22Rv1 (cell line): Measurements from ENCODE around the gene SYNE1.

Experiments used
- ZFX ChIP-seq: fragments of 450-650 bp; IDR thresholded peaks from 2 replicates; pipeline ENCODE4 v1.6.1; 2017; ENCODE audit warnings: antibody characterized with exemption, borderline replicate concordance
- TF ChIP-seq, protein P1 (sequence below): fragments of 450-650 bp; IDR thresholded peaks from 2 replicates; pipeline ENCODE4 v1.5.1; 2017; ENCODE audit warnings: mild to moderate bottlenecking

DNA sequence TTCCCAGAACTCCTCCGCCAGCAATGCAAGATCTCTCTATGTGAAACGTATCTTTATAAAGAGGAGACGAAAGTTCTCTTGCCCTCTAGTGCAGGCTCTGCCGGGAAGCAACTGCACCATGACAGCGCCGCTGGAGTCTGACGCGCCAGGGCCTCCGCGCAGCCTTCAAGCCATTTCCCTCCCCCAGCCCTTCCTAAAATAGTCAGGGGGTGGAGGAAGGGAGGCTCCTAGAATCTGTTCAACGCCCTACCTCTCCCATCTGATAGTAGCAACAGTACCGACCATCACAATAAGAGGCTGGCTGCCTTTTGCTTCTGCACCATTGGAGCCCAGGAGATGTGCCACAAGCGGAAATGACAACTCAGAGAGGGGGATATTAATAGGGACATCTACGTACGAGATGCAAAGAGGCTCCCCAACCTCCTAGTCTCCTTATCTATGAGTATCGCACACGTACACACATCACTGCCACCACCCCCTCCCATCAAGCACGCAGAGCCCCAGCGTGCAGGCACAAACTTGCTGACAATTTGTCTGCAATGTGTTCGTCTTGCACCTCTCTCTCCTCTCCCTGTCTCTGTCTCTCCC is 1.0 kb downstream of the SYNE1 start:
- TF ChIP-seq, protein P1, sequence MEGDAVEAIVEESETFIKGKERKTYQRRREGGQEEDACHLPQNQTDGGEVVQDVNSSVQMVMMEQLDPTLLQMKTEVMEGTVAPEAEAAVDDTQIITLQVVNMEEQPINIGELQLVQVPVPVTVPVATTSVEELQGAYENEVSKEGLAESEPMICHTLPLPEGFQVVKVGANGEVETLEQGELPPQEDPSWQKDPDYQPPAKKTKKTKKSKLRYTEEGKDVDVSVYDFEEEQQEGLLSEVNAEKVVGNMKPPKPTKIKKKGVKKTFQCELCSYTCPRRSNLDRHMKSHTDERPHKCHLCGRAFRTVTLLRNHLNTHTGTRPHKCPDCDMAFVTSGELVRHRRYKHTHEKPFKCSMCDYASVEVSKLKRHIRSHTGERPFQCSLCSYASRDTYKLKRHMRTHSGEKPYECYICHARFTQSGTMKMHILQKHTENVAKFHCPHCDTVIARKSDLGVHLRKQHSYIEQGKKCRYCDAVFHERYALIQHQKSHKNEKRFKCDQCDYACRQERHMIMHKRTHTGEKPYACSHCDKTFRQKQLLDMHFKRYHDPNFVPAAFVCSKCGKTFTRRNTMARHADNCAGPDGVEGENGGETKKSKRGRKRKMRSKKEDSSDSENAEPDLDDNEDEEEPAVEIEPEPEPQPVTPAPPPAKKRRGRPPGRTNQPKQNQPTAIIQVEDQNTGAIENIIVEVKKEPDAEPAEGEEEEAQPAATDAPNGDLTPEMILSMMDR: no peak
- no peak for TF ChIP-seq ZFX
